K562 (cell line): ENCODE measurements around the gene NDST1. TPM values are rescaled to one million over a fixed set of nuclear protein-coding genes. Genes with fewer than 3 reads are reported as not detected.
A peak's percentile ranks its signal among the peaks of the same experiment; 100 is the strongest.

Experiments used
- ATAC-seq: fragments of 200-7000 bp; cut with Tn5 transposase; 3 replicates; pipeline ENCODE4 v1.9.1; 2020; ENCODE audit warnings: moderate library complexity
- BruUV-seq: library from RNA; stranded (reverse); fragments of 400-500 nt; replicated peaks from 2 replicates; lab custom pipeline; 2021; lab: Mats Ljungman, UMichigan
- CTCF ChIA-PET: fragments of 300-600 bp; formaldehyde crosslinking; extraction: SDS; loops from one replicate; lab custom pipeline; 2021; ENCODE audit warnings: low intra/inter-chr PET ratio; lab: Yijun Ruan, JAX
- POLR2A ChIA-PET: fragments of 300-600, 350-650 bp; sonication (Branson Sonifier 250); formaldehyde crosslinking; extraction: SDS; loops from one replicate; lab custom pipeline; 2021; ENCODE audit warnings: antibody characterized with exemption, inconsistent platforms; lab: Yijun Ruan, JAX
- DNase-seq, 4 experiments: peaks; one replicate each; pipeline versions ENCODE4 v3.0.0 to v3.0.0-alpha.2; 2011 to 2018; ENCODE audit warnings: low spot score in 3 of 4, mixed read lengths in 3 of 4; ENCODE audit errors: extremely low read depth in 1 of 4
- FAIRE-seq: peaks from 2 replicates; lab custom pipeline; 2011; peaks lifted over from hg19 to GRCh38; lab: Jason Lieb, UNC
- H2AFZ ChIP-seq: 2 replicates; pipeline ENCODE4 v1.6.0; 2011; ENCODE audit warnings: low read depth, low read length, control low read depth, inconsistent platforms
- H3K27ac ChIP-seq: fragments of 200-600 bp; 3 replicates; pipeline ENCODE4 v1.8.0; 2011; ENCODE audit warnings: low read depth, mild to moderate bottlenecking, control low read depth, inconsistent platforms, low read length, moderate library complexity, mixed read lengths; ENCODE audit errors: extremely low read depth
- H3K27me3 ChIP-seq, 2 experiments: fragments of 300-600 bp in 1 of 2; 2 replicates in 1 of 2; 3 replicates in 1 of 2; pipeline versions ENCODE4 v1.6.0 to v1.8.0; 2011; ENCODE audit warnings: inconsistent platforms in 2 of 2, low read length in 2 of 2, mild to moderate bottlenecking in 1 of 2, mixed read lengths in 1 of 2, moderate library complexity in 1 of 2; ENCODE audit not compliant: control insufficient read depth in 2 of 2, insufficient read depth in 2 of 2
- H3K36me3 ChIP-seq: fragments of 300-600 bp; 3 replicates; pipeline ENCODE4 v1.8.0; 2011; ENCODE audit warnings: mild to moderate bottlenecking, low read length, inconsistent platforms; ENCODE audit not compliant: control insufficient read depth, insufficient read depth
- H3K4me1 ChIP-seq, 2 experiments: fragments of 200-600 bp in 1 of 2; replicated peaks in 1 of 2; 2 replicates in 1 of 2; 3 replicates in 1 of 2; pipeline versions ENCODE4 v1.5.1 to v1.8.0; 2011; ENCODE audit warnings: inconsistent platforms in 2 of 2, low read length in 2 of 2, mild to moderate bottlenecking in 1 of 2, mixed read lengths in 1 of 2, moderate library complexity in 1 of 2; ENCODE audit not compliant: control insufficient read depth in 2 of 2, insufficient read depth in 2 of 2
- H3K4me2 ChIP-seq: 2 replicates; pipeline ENCODE4 v1.6.1; 2011; ENCODE audit warnings: low read length, control low read depth, inconsistent platforms, mixed read lengths; ENCODE audit not compliant: insufficient read depth
- H3K4me3 ChIP-seq: fragments of 200-600 bp; sonication (generic), shearing (Covaris generic); 2 replicates; pipeline ENCODE4 v1.5.1; 2016; ENCODE audit warnings: control low read depth, inconsistent platforms
- H3K79me2 ChIP-seq: fragments of 200-600 bp; 3 replicates; pipeline ENCODE4 v1.8.0; 2011; ENCODE audit warnings: low read length, inconsistent platforms; ENCODE audit not compliant: control insufficient read depth, insufficient read depth
- H3K9ac ChIP-seq, 2 experiments: 2 replicates each; pipeline versions ENCODE4 v1.6.0 to v1.6.1; 2011; ENCODE audit warnings: low read depth in 2 of 2, low read length in 2 of 2, control low read depth in 1 of 2, inconsistent platforms in 1 of 2, mild to moderate bottlenecking in 1 of 2, mixed read lengths in 1 of 2; ENCODE audit not compliant: insufficient read depth in 1 of 2
- H3K9me1 ChIP-seq: one replicate; pipeline ENCODE4 v1.6.0; 2011; ENCODE audit warnings: inconsistent platforms, mild to moderate bottlenecking, low read length, moderate library complexity; ENCODE audit not compliant: control insufficient read depth, insufficient read depth
- H3K9me3 ChIP-seq: replicated peaks from 2 replicates; pipeline ENCODE4 v1.5.1; 2011; ENCODE audit warnings: low read depth, low read length, inconsistent platforms; ENCODE audit not compliant: control insufficient read depth, insufficient read depth
- H4K20me1 ChIP-seq: replicated peaks from 2 replicates; pipeline ENCODE4 v1.6.1; 2011; ENCODE audit warnings: low read length, inconsistent platforms, mixed read lengths; ENCODE audit not compliant: control insufficient read depth, insufficient read depth
- CSDE1 ChIP-seq, 2 experiments: fragments of 450-650 bp; IDR thresholded peaks; 2 replicates each; pipeline ENCODE4 v1.6.1; 2016; ENCODE audit warnings: mild to moderate bottlenecking in 1 of 2
- FOS ChIP-seq: IDR thresholded peaks from 3 replicates; pipeline ENCODE4 v1.6.1; 2011; ENCODE audit not compliant: insufficient read length; ENCODE audit errors: extremely low read depth
- FOXA1 ChIP-seq: fragments of 450-650 bp; IDR thresholded peaks from 2 replicates; pipeline ENCODE4 v1.6.1; 2016; ENCODE audit warnings: mild to moderate bottlenecking, borderline replicate concordance
- FOXP1 ChIP-seq: sonication (generic); formaldehyde crosslinking; IDR thresholded peaks from 2 replicates; pipeline ENCODE4 v1.8.0; 2022; ENCODE audit warnings: mild to moderate bottlenecking, missing genetic modification reagents
- HES1 ChIP-seq: fragments of 450-650 bp; IDR thresholded peaks from 2 replicates; pipeline ENCODE4 v1.6.1; 2016; ENCODE audit warnings: low read depth, mild to moderate bottlenecking, moderate library complexity
- KLF1 ChIP-seq: fragments of 450-650 bp; IDR thresholded peaks from 2 replicates; pipeline ENCODE4 v1.6.1; 2016; ENCODE audit warnings: missing genetic modification characterization, missing compliant biosample characterization
- KLF13 ChIP-seq: fragments of 450-650 bp; IDR thresholded peaks from 2 replicates; pipeline ENCODE4 v1.6.1; 2016; ENCODE audit warnings: missing genetic modification characterization, low read depth, mild to moderate bottlenecking, missing compliant biosample characterization, moderate library complexity, borderline replicate concordance
- SNRNP70 ChIP-seq: fragments of 200-400 bp; formaldehyde crosslinking; optimal IDR thresholded peaks from 2 replicates; pipeline ENCODE3; 2017; ENCODE audit warnings: low read depth, low read length
- THRAP3 ChIP-seq: fragments of 450-650 bp; IDR thresholded peaks from 2 replicates; pipeline ENCODE4 v1.6.1; 2016; ENCODE audit warnings: mild to moderate bottlenecking, inconsistent platforms, borderline replicate concordance
- TRIM28 ChIP-seq: fragments of 450-650 bp; IDR thresholded peaks from 2 replicates; pipeline ENCODE4 v1.6.1; 2017
- ZNF121 ChIP-seq: sonication (generic); formaldehyde crosslinking; conservative IDR thresholded peaks from 2 replicates; pipeline ENCODE4 v1.8.0; 2022; ENCODE audit warnings: missing genetic modification reagents
- ZNF134 ChIP-seq: fragments of 250-450 bp; sonication (Bioruptor Pico); conservative IDR thresholded peaks from 2 replicates; pipeline ENCODE4 v1.4.0; 2020
- ZNF592 ChIP-seq: fragments of 450-650 bp; IDR thresholded peaks from 2 replicates; pipeline ENCODE4 v1.6.1; 2017; ENCODE audit warnings: antibody characterized with exemption, mild to moderate bottlenecking
- WGBS: fragments of 100-300 bp; shearing (Covaris generic); methylation state at CpG from one replicate; pipeline ENCODE4 v1.1.6; 2016; ENCODE audit warnings: low coverage, mixed read lengths; ENCODE audit not compliant: insufficient coverage; ENCODE audit errors: missing lambda C conversion rate; 5-methylcytosine and 5-hydroxymethylcytosine counted together
- in situ Hi-C: fragments of 300-500 bp; cut with MboI; formaldehyde crosslinking; loops from 4 replicates; pipeline ENCODE4 v1.15.0; 2018; ENCODE audit warnings: inconsistent platforms, mixed read lengths
- intact Hi-C: fragments of 100-400 bp; cut with micrococcal nuclease; formaldehyde crosslinking; loops from 2 replicates; pipeline ENCODE4 v1.14.2; 2022
- polyA plus RNA-seq, 8 experiments: library from polyadenylated mRNA; depleted of rRNA in 4 of 8; stranded (reverse) in 5 of 8; unstranded in 3 of 8; fragments of >200 nt; fragmentation: Nextera tagmentation in 2 of 8; fragmentation: Illumina TruSeq in 1 of 8; extraction: Ambion mirVana in 2 of 8; extraction: Trizol in 1 of 8; gene quantifications; 2 replicates each; pipeline versions ENCODE4 v1.2.1 to v1.2.3, GENCODE V29; 2011 to 2014; ENCODE audit warnings: inconsistent platforms in 1 of 8, missing spikeins in 1 of 8
- total RNA-seq, 7 experiments: library from RNA; depleted of rRNA in 6 of 7; stranded (reverse); fragments of >200 nt in 6 of 7; fragmentation: Illumina TruSeq in 2 of 7; extraction: Trizol in 2 of 7; gene quantifications; 2 replicates each; pipeline versions ENCODE4 v1.2.1 to v1.2.3, GENCODE V29; 2011 to 2021; ENCODE audit warnings: low replicate concordance in 1 of 7

Gene NDST1
- total and polyA plus RNA-seq, 9 of the 15 experiments (the other 6 are each of a cell fraction or from before 2014, with no cell fraction given): 0.38 to 47.9 (median 9.9) TPM

- H3K9me1 ChIP-seq: peaks cover 6% of the 10 kb centered on the region
- no peaks in the 10 kb centered on the region for H3K27me3 ChIP-seq
- FAIRE-seq (no peak), ATAC-seq (no peak), DNase-seq (no peak)
- H3K9me3 ChIP-seq: no peaks in the 10 kb centered on the region
- in situ Hi-C loops (no loop called here), intact Hi-C loops (no loop called here)
- POLR2A ChIA-PET: interaction anchor here (0.5 kb wide), 1 partner anchor 685 kb away, joined by 3 read pairs; no protein-coding TSS in a partner anchor
- peak; percentile 54; the same call in 1 of the 2 replicates for TF ChIP-seq ZNF121 (CRISPR knock-in tag)
- no peak for TF ChIP-seq TRIM28
- no peak for TF ChIP-seq HES1
- TF ChIP-seq THRAP3: no peak
- peaks cover 36% of the 10 kb centered on the region for H4K20me1 ChIP-seq
- no peak overlapping the region for H2AFZ ChIP-seq
- H3K36me3 ChIP-seq: peaks cover 17% of the 10 kb centered on the region; the same call in 2 of the 3 replicates
- CTCF ChIA-PET: no interaction called here
- H3K4me2 ChIP-seq: no peak overlapping the region
- WGBS: 92% methylated on average over 3 of the region's 3 CpGs
- H3K79me2 ChIP-seq: peaks cover 52% of the 10 kb centered on the region
- BruUV-seq: no TSS peak
- H3K27ac ChIP-seq: no peak overlapping the region
- peaks cover 33 to 42% of the 10 kb centered on the region in 2 experiments for H3K4me1 ChIP-seq
- H3K4me3 ChIP-seq: no peak overlapping the region
- H3K9ac ChIP-seq: peak overlapping the region in 1 of 2 experiments; percentile 73; a peak in 1 of 4 replicates
Observed at GRCh38 chr5:150496098-150496497, 11.8 kb upstream of the NDST1 start.

- H2AFZ ChIP-seq: no peak overlapping the region
- H3K4me1 ChIP-seq: peaks cover 31 to 44% of the 10 kb centered on the region in 2 experiments; a peak in 4 of 5 replicates
- H3K27ac ChIP-seq: no peak overlapping the region
- in situ Hi-C loops: no loop called here
- H3K9me3 ChIP-seq: no peaks in the 10 kb centered on the region
- WGBS: 88% methylated on average over 4 of the region's 4 CpGs
- peaks cover 37% of the 10 kb centered on the region for H4K20me1 ChIP-seq
- FAIRE-seq: no peak
- no peak overlapping the region for H3K4me2 ChIP-seq
- peaks cover 15% of the 10 kb centered on the region; the same call in 2 of the 3 replicates for H3K36me3 ChIP-seq
- peaks cover 52% of the 10 kb centered on the region for H3K79me2 ChIP-seq
- no peaks in the 10 kb centered on the region for H3K27me3 ChIP-seq
- peak overlapping the region in 1 of 2 experiments; percentile 73; a peak in 1 of 4 replicates for H3K9ac ChIP-seq
- ChIA-PET CTCF (no interaction called here), POLR2A (interaction anchor here (0.5 kb wide), 1 partner anchor 684 kb away, joined by 3 read pairs; no protein-coding TSS in a partner anchor)
- no peak for DNase-seq
- intact Hi-C loops: no loop called here
- no TSS peak for BruUV-seq
- no peak for ATAC-seq
- H3K4me3 ChIP-seq: no peak overlapping the region
- peaks cover 6% of the 10 kb centered on the region for H3K9me1 ChIP-seq
- no peak for TF ChIP-seq KLF13 (tag)
- TF ChIP-seq KLF1 (tag): no peak
- TF ChIP-seq CSDE1 (IDR thresholded peaks at IDR 0.05): no peak
- TF ChIP-seq ZNF134 (CRISPR knock-in tag): no peak
- TF ChIP-seq FOXP1 (CRISPR knock-in tag): no peak
- TF ChIP-seq FOXA1: no peak
- no peak for TF ChIP-seq SNRNP70
- TF ChIP-seq FOS: no peak
- no peak for TF ChIP-seq ZNF592
Observed at GRCh38 chr5:150496534-150496933, 11.4 kb upstream of the NDST1 start.
